Lower lobe of right lung (tissue), 2 donors: ENCODE data around the gene ALS2CL. TPM values are rescaled to one million over a fixed set of nuclear protein-coding genes. Genes with fewer than 3 reads are reported as not detected.

Experiments
- ATAC-seq, 2 donors: fragments of 200-7000 bp; cut with Tn5 transposase; one replicate each; pipeline ENCODE4 v1.9.1; 2020 to 2022; ENCODE audit warnings: mild to moderate bottlenecking in 2 of 2, moderate library complexity in 2 of 2
- DNase-seq: peaks from one replicate; pipeline ENCODE4 v3.0.0-alpha.2; 2020
- H3K27ac ChIP-seq: fragments of 200-600 bp; one replicate; pipeline ENCODE4 v1.8.0; 2022
- H3K27me3 ChIP-seq: fragments of 200-600 bp; one replicate; pipeline ENCODE4 v1.8.0; 2022; ENCODE audit warnings: low read depth
- H3K36me3 ChIP-seq: fragments of 200-600 bp; one replicate; pipeline ENCODE4 v1.8.0; 2022; ENCODE audit warnings: mild to moderate bottlenecking
- H3K4me1 ChIP-seq: fragments of 200-600 bp; one replicate; pipeline ENCODE4 v1.8.0; 2022
- H3K4me3 ChIP-seq: fragments of 200-600 bp; one replicate; pipeline ENCODE4 v1.8.0; 2022; ENCODE audit warnings: mild to moderate bottlenecking
- H3K9me3 ChIP-seq: fragments of 200-600 bp; one replicate; pipeline ENCODE4 v1.8.0; 2022
- CTCF ChIP-seq: fragments of 200-600 bp; IDR thresholded peaks from one replicate; pipeline ENCODE4 v1.8.0; 2022; ENCODE audit warnings: antibody characterized with exemption, mild to moderate bottlenecking
- intact Hi-C: fragments of 100-400 bp; cut with DNase I; formaldehyde crosslinking; loops from one replicate; pipeline ENCODE4 v1.11.0; 2022
- total RNA-seq: library from RNA; stranded (reverse); fragmentation: NEBNext Ultra II Directional; extraction: Animal tissue kit (Norgen Biotek cat#: 25700); gene quantifications from one replicate; pipeline ENCODE4 v1.2.1, GENCODE V29; 2021
- donor health status: DM: no; HTN: yes; CAD: no; lungs with severe emphysema.

ALS2CL gene
- total RNA-seq, 1 donor from 2014 or later: 59.7 TPM

- H3K36me3 ChIP-seq: no peaks in the 10 kb centered on the region
- ATAC-seq (no peak), DNase-seq (no peak)
- H3K9me3 ChIP-seq: no peaks in the 10 kb centered on the region
- H3K4me3 ChIP-seq: no peak overlapping the region
- no peak overlapping the region for H3K27ac ChIP-seq
- no peaks in the 10 kb centered on the region for H3K4me1 ChIP-seq
- H3K27me3 ChIP-seq: peaks cover 5% of the 10 kb centered on the region
- intact Hi-C loops: no loop called here
- TF ChIP-seq CTCF: no peak
Measured at GRCh38 chr3:46714728-46715506, 21.4 kb upstream of the ALS2CL start.

GRCh38 chr3:46713898-46714552 lies 20.5 kb upstream of the ALS2CL start:
- H3K27me3 ChIP-seq: no peaks in the 10 kb centered on the region
- no peaks in the 10 kb centered on the region for H3K36me3 ChIP-seq
- no peak for DNase-seq
- intact Hi-C loops: no loop called here
- no peak overlapping the region for H3K4me3 ChIP-seq
- peak; percentile 55 to 79 for ATAC-seq
- no peaks in the 10 kb centered on the region for H3K9me3 ChIP-seq
- H3K4me1 ChIP-seq: no peaks in the 10 kb centered on the region
- H3K27ac ChIP-seq: no peak overlapping the region
- TF ChIP-seq CTCF: no peak

- Histone ChIP-seq H3K4me1 (no peaks in the 10 kb centered on the region), H3K27ac (no peak overlapping the region), H3K4me3 (no peak overlapping the region), H3K36me3 (no peaks in the 10 kb centered on the region), H3K9me3 (no peaks in the 10 kb centered on the region), H3K27me3 (no peaks in the 10 kb centered on the region)
- no peak for TF ChIP-seq CTCF
- DNase-seq (no peak), ATAC-seq (no peak)
- intact Hi-C loops: no loop called here
Measured at GRCh38 chr3:46713050-46713897, 19.8 kb upstream of the ALS2CL start.

- Histone ChIP-seq H3K9me3 (no peaks in the 10 kb centered on the region), H3K27ac (no peak overlapping the region), H3K4me1 (no peaks in the 10 kb centered on the region), H3K4me3 (no peak overlapping the region), H3K27me3 (no peaks in the 10 kb centered on the region), H3K36me3 (no peaks in the 10 kb centered on the region)
- DNase-seq: peak; percentile 23
- no peak for TF ChIP-seq CTCF
- ATAC-seq: no peak
- intact Hi-C loops: no loop called here
Measured at GRCh38 chr3:46712191-46713049, 18.9 kb upstream of the ALS2CL start.

- ATAC-seq (no peak), DNase-seq (peak; percentile 22)
- TF ChIP-seq CTCF: no peak
- Histone ChIP-seq H3K4me1 (no peaks in the 10 kb centered on the region), H3K27me3 (no peaks in the 10 kb centered on the region), H3K4me3 (no peak overlapping the region), H3K27ac (no peak overlapping the region), H3K36me3 (no peaks in the 10 kb centered on the region), H3K9me3 (no peaks in the 10 kb centered on the region)
- intact Hi-C loops: no loop called here
Measured at GRCh38 chr3:46711760-46712159, 18.3 kb upstream of the ALS2CL start.
